Femur (tissue), 1 donor: Measurements from ENCODE around the gene DNAI1.
"Not testable (repeated sequence)": the region's sequence is repeated elsewhere in the genome, so short reads cannot be mapped to it uniquely, and the experiment has no call there.

ENCODE experiments used
- DNase-seq: peaks from one replicate; pipeline ENCODE4 v3.0.0-alpha.2; 2017

Gene DNAI1

GRCh38 chr9:34458013-34458958 lies at the start of gene DNAI1, which contains the start of gene FAM219A:
DNAI1 (plus strand) TSS chr9:34458805; CDS start chr9:34459006, 201 bp downstream.
FAM219A (minus strand) TSS chr9:34458570; CDS start chr9:34458263, 307 bp downstream.
- peak; percentile 100 for DNase-seq

DNA sequence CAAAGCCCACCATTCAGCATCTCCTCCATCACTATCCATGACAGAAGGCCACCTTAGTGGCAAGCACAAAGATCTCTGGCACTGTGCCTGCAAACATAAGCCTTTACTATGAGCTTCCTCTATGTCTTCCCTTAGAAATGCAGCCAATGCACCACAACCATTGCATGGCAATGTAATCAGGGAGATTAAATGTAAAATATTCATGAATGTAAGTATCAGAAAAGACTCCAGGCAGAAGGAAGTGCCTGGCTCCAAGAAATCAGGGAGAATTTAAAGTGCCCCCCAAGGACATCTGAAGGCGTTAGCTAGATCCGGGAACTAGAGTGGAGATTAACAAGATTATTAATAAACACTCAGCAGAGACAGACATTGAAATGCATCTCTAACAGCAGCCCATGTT lies 49.5 kb upstream of the DNAI1 start:
- DNase-seq: no peak

DNA sequence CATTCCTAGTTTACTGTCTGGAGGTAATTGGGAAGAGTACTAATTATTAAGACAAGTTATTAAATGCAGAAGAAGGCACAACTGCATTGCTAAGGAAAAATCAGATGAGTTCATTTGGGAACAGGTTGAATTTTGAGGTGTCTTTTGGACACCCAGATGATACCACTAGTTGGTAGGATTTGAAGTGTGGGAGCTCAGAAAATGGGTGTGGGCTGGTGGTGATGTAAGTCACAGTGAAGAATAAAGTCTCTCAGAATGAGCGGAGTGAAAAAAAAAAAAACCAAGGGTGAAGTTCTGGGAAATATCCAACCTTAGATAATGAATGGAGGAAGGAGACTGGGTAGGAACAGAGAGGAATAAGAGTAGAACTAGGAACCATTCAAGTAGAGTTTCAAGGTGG lies 46.3 kb upstream of the DNAI1 start:
- DNase-seq: no peak

GRCh38 chr9:34413231-34413852 lies 45.3 kb upstream of the DNAI1 start:
- peak; percentile 70 for DNase-seq

GRCh38 chr9:34417734-34418133 lies 40.9 kb upstream of the DNAI1 start:
- DNase-seq: no peak

GRCh38 chr9:34419716-34420504 lies 38.7 kb upstream of the DNAI1 start:
- no peak for DNase-seq

GRCh38 chr9:34426347-34427074 lies 32.1 kb upstream of the DNAI1 start:
- DNase-seq: no peak

DNA sequence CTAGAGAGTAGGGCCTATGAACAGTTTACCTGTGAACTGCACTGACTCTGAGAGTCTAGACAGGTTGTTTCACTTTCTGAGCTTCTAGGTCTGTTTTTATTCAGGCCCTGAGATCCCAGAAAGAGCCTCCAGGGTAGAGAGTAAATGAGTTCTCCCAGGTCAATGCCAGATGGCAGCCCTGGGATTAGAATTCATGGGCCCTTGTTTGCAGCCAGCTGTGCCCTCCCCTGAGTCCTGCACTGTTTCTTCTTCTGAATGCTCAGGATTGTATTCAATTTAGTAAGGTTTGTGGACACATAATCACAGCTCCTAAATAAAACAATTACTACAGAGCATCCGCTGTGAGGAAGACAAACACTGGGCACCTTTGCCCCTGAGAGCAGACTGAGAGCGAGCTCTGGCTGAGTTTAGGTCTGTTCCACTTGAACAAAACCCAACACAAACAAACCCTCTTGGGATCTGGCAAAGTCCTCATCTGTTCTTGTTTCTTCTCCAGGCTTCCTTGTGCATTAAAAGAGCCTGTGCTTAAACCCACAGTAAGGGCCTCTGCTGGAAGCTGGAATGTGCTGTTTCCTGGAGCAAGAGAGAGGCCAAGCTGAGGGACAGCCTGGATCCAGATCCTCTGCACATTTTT lies 30.2 kb upstream of the DNAI1 start:
- no peak for DNase-seq

DNA sequence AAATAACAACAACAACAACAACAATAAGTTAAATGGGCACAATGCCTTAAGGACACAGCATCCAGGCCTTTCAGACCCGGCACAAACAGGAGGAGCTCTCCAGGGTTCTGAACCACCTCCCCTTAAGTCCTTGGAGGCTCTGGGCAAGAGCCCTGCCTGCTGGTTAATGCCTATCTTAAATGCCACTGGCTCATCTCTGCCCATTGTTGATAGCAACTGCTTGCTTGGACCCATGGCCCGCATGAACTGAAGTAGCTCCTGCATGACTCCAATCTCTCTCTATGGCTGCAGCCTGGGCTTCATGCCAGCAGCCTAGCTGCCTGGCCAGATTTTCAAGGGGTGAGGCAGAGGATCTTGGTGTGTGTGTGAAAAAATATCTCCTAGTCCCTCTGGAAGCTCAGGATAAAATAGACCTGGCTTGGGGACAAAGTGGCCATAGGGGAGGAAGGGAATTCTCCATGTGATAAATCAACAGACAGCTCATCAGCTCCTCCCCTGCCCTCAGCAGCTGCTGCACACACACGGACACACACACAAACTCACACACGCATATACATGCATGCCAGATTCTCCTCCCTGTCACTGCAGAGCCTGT lies 27.7 kb upstream of the DNAI1 start:
- peak; percentile 84 for DNase-seq

GRCh38 chr9:34431667-34432066 lies 26.9 kb upstream of the DNAI1 start:
- no peak for DNase-seq

DNA sequence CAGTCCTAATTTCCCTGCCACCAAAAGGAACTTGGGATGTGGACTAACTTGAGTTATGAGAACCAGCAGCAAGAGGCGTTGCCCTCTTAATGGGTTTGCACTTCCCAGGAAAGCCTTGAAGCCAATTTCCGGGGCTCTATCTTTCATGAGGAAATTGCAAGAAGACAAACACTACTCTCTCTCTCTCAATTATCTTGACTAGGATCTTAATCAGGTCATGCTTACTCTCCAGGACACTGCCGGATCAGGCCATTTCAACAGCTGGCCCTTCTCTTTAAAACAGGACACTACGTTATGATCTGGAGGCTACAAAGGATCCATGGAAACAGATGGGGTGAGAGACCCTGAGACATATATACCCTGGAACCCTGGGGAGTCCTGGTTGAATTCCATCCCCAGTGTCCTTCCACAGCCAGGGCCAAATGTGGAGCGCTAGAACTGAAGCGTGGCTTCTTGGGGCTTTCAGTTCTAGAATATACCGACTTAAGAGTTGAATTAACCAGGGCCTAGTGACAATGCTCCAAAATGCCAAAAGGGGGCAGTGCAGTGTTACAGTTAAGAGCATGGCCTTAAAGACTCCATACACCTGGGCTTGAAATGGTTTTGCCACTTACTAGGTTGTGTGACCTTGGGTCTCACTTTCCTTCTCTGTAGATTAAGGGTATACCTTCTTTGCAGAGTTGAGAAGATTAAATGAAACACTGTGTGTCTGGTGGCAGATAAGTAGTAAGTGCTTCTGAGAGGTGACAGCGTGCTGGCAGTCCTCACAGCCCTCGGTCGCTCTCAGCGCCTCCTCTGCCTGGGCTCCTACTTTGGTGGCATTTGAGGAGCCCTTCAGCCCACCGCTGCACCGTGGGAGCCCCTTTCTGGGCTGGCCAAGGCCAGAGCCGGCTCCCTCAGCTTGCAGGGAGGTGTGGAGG lies 21.3 kb upstream of the DNAI1 start:
- DNase-seq: peak; percentile 50

DNA sequence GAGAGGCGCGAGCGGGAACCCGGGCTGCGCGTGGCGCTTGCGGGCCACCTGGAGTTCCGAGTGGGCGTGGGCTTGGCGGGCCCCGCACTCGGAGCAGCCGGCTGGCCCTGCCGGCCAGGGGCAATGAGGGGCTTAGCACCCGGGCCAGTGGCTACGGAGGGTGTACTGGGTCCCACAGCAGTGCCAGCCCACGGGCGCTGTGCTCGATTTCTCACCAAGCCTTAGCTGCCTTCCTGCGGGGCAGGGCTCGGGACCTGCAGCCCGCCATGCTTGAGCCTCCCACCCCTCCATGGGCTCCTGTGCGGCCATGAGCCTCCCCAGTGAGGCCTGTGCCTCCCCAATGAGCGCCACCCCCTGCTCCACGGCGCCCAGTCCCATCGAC lies 20.7 kb upstream of the DNAI1 start:
- not testable (repeated sequence) for DNase-seq

GRCh38 chr9:34438465-34438864 lies 20.1 kb upstream of the DNAI1 start:
- not testable (repeated sequence) for DNase-seq

GRCh38 chr9:34440017-34440416 lies 18.6 kb upstream of the DNAI1 start:
- DNase-seq: no peak

DNA sequence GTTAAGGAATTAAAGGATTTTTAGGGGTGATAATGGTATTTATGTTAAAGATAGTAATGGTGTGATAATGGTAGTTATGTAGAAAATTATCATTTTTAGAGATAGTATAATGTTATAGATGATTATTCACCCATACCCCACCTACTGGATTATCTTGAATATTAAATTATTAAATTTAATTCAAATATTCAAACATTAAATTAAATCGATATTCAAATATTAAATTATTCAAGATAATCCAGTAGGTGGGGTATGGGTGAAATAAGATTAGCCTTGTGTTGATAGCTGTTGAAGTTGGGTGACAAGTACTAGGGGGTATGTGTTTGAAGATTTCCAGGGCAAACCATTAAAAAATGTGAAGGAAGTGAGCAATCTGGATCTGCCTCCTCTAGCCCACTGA lies 15.8 kb upstream of the DNAI1 start:
- DNase-seq: no peak

DNA sequence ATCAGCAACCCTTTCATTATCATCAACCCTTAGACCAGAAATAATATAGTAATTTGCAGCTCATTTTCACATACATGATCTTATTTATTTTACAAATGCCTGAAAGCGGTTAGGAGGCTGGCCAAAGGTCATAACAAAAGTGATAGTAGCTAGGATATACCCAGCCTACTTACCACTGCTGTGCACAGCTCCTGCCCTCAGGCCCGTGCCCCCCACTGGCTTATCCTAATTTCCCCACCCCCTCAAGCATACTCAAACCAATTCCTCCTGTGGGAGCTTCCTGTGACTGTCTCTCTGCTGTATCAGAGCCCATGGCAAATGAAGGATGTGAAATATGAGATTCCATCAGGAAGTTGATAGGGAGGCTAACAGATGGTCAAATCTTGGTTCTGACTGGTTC lies 15.1 kb upstream of the DNAI1 start:
- no peak for DNase-seq

- no peak for DNase-seq
These were observed 14.6 kb upstream of the DNAI1 start for GRCh38 chr9:34443976-34444375.

- no peak for DNase-seq
These were observed 12.1 kb upstream of the DNAI1 start for GRCh38 chr9:34446468-34446891.

- no peak for DNase-seq
These were observed 11.7 kb upstream of the DNAI1 start for GRCh38 chr9:34446951-34447350.

DNA sequence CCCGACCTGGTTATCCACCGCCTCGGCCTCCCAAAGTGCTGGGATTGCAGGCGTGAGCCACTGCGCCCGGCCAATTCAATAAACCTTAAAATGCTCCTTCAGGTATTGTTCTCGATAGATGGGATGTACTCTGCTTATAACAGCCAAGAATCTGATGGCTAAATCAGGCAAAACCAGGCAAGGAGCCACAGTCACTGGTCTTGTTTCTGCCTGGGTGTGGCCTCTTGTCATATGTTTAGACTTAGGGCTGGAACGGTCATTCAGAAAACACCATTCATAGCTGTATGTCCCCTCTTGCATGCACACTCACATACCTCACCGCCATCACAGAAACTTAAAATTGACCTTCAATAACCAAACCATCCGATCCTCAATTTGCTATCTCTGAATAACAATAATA lies 8.0 kb upstream of the DNAI1 start:
- DNase-seq: no peak

DNA sequence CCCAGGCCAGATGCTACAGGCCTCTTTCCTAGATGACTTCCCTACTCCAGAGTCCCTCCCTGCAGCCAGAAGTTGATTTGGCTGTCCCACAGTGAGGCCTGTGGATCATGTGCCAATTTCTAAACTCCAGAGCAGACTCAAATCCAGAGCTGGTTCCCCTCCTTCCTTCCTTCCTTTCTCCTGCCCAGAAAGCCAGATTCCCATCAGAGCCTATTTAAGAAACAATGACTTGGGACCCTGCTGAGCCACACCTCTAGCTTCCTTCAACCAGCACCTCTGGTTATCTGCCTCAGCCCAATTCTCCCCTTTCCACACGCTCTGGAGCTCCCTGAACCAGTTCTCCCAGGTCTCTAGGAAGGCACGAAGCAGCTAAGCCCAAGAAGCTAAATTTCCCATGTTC lies 7.5 kb upstream of the DNAI1 start:
- no peak for DNase-seq
